ENCODE data around the gene SPATS2L.

The SPATS2L gene

DNA sequence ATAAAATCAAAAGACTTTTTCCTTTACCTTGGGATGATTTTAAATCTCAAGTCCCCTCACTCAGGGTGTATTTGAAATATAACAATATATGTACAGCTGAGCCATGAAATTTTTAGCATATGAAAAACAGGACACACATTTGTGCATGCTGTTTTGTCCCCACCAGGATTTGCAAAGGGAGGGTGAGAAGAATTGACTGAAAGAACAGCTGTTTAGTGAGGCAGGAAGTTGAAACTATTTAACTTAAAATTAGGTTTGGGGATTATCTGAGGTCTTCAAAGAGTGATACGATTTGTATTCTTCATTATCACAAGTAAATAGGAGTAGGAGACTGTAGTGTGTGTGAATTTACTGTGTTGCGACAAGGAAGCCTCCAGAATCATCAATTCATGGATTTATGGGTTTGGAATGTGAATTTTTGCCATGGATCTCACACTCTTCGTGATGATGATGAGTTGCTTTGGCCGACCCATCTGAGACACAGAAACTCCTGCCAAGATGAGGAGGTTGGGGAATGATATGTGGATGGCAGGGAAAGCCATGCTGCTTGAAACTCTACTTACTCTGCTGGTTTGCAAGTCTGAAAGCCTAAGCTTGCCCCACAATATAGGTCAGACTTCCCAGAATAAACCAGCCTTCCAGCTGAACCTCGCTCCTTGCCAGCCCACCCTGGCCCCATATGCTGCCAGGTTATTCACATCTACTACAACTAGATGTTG, 31.0 kb upstream of the SPATS2L start:
- no peaks in the 10 kb centered on the region for H3K4me1 Mint-ChIP-seq
- no peaks in the 10 kb centered on the region for H3K9me3 Mint-ChIP-seq
- no peak overlapping the region for H3K27ac Mint-ChIP-seq
- H3K27me3 Mint-ChIP-seq, result peaks cover 8 to 14% of the 10 kb centered on the region in 2 donors
- no peak for ATAC-seq (replicated peaks)
- no peak overlapping the region for H3K4me3 Mint-ChIP-seq
- H3K36me3 Mint-ChIP-seq, result no peaks in the 10 kb centered on the region
- DNase-seq, result no peak

DNA sequence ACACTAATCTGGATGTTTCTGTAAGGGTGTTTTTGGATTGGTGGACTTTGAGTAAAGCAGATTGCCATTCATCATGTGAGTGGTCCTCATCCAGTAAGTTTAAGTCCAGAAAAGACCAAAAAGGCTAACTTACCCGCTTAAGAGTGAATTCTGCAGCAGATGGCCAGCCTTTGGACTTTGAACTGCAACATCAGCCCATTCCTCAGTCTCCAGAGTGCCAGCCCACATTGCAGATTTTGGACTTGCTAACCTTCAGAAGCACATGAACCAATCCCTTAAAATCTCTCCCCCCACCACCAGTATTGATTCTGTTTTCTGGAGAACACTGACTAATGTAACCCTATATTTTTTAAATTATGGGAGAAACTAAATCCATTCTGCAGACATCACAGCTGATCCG, 30.0 kb upstream of the SPATS2L start:
- ATAC-seq (replicated peaks), result no peak

DNA sequence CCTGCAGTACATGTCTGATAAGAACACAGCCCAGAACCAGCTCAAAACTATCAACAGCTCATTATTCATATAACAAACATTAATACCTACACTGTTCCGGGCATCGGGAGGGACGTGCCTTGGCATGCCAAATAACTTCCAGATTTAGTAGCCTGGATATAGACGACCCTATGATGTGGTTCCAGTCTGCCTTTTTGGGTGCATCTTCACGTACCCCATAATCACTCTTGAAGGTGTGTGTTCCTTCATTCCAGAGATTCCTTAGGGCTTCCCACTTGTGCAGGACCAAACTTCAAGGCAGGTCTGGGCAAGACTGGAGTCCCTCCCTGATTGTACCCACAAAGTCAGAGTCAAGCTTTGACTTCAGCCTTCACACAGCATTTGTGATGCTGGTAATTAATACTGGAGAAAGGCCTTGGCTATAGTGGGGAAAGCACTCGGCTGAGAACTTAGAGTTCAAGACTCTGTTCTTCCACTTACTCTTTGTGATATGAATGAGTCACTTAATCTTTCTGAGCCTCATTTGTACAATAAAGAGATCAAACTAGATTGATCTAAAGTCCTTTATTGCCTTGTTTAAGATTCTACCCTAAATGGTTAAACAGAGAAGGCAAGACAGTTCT, 27.7 kb upstream of the SPATS2L start:
- no peaks in the 10 kb centered on the region for H3K36me3 Mint-ChIP-seq
- no peaks in the 10 kb centered on the region for H3K9me3 Mint-ChIP-seq
- H3K4me3 Mint-ChIP-seq, result no peak overlapping the region
- H3K27ac Mint-ChIP-seq, result no peak overlapping the region
- ATAC-seq (replicated peaks), result no peak
- no peak for DNase-seq
- peaks cover 14 to 35% of the 10 kb centered on the region in 2 donors for H3K27me3 Mint-ChIP-seq
- no peaks in the 10 kb centered on the region for H3K4me1 Mint-ChIP-seq

More for the DNA sequence above, 30.0 kb upstream of the SPATS2L start:
- no peak overlapping the region for H3K27ac Mint-ChIP-seq
- no peaks in the 10 kb centered on the region for H3K9me3 Mint-ChIP-seq
- H3K4me1 Mint-ChIP-seq, result no peaks in the 10 kb centered on the region
- no peak overlapping the region for H3K4me3 Mint-ChIP-seq
- H3K27me3 Mint-ChIP-seq, result peaks cover 8 to 14% of the 10 kb centered on the region in 2 donors
- no peak for DNase-seq
- H3K36me3 Mint-ChIP-seq, result no peaks in the 10 kb centered on the region

DNA sequence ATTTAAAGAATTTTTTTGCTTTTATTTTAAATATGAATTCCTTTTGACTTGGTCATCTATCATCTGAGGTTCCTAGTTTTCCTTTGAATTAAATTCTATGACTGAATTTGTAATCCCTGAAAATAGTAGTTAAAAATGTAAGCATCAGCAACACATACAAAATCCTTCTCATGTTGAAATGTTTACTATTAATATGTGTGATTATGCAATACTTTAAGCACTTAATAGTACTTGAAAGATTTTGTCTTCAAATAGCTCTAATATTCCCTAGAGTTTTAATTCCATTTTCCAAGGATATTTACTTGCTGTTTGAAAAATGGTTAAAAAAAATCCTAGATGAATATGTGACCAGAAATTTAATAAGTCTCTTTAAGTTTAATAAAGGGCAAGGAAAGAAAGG, 26.6 kb upstream of the SPATS2L start:
- H3K27ac Mint-ChIP-seq, result no peak overlapping the region
- no peak overlapping the region for H3K4me3 Mint-ChIP-seq
- no peaks in the 10 kb centered on the region for H3K36me3 Mint-ChIP-seq
- no peaks in the 10 kb centered on the region for H3K9me3 Mint-ChIP-seq
- no peaks in the 10 kb centered on the region for H3K4me1 Mint-ChIP-seq
- DNase-seq, result no peak
- ATAC-seq (replicated peaks), result no peak
- peaks cover 22 to 45% of the 10 kb centered on the region in 2 donors for H3K27me3 Mint-ChIP-seq

DNA sequence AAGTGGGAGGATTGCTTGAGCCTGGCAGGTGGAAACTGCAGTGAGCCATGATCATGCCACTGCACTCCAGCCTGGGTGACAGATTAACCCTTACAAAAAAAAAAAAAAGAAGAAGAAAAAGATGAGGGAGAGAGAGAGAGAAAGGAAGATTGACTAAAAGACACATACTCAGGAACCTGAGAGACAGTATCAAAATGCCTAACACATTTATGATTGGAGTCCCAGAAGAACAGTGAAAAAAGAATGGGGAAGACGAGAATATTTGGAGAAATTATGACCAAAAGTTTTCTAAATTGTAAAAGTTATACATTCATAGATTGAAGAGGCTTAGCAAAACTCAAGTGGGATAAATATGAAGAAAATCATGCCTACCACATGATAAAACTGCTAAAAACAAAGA, 19.9 kb upstream of the SPATS2L start:
- Mint-ChIP-seq H3K4me3 (no peak overlapping the region), H3K4me1 (no peaks in the 10 kb centered on the region), H3K36me3 (no peaks in the 10 kb centered on the region), H3K9me3 (peaks cover 1 to 8% of the 10 kb centered on the region in 2 donors), H3K27ac (no peak overlapping the region), H3K27me3 (peaks cover 33 to 70% of the 10 kb centered on the region in 2 donors)
- DNase-seq (no peak), ATAC-seq (replicated peaks) (no peak)

DNA sequence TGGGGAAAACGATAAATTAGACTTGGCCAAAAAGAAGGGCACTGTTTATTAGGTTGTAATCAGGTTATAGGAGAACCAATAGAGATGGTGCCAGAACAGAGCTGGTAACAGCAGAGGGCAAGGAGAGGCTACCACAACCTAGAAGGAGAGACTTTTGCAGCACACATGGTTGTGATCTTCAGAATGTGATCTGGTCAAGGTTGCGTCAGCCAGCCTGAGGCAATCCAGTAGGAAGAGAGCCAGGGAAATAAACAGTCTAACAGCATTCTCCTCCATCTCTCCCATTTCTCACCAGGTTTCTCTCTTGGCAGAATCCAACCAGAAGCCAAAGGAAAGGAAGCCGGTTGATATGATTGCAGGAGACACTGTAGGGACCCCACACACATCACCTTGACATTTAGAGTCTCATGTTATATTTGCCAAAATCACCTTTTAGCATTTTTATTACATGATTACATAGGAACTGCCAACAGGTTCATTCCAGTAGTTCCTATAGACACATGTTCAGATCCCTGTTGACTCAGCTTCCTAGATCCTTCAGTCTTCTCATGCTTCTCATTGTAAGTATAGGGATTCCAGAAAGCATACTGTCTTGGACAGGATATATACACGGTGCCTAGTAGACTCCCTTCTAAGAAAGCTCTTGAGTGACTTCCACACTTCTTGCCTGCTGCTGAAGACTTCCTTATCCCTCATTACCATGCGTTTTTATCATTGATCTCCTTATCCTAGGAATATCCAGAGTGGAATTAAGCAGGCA, 17.6 kb upstream of the SPATS2L start:
- Mint-ChIP-seq H3K36me3 (no peaks in the 10 kb centered on the region), H3K27me3 (peaks cover 28 to 49% of the 10 kb centered on the region in 2 donors), H3K9me3 (peaks cover 1 to 8% of the 10 kb centered on the region in 2 donors), H3K4me1 (no peaks in the 10 kb centered on the region), H3K27ac (no peak overlapping the region), H3K4me3 (no peak overlapping the region)
- DNase-seq, result no peak
- no peak for ATAC-seq (replicated peaks)

DNA sequence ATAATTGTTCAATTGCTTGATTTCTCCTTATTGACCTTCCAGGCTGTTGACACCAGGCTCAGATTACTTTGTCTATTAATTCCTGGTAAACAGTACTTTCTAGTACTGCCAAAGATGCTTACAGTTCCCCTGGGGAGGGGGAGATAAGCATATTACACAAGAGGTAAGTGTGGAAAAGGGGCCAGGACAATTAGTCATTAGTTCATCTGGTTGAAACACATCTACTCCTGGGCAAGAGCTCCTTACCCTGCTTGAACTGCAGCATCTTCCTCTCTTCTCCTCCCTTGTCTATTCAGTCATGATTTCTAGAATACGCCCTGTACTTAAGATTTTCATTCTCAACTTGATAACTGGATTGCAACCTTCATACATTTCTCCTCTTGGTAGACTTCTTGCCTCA, 10.4 kb upstream of the SPATS2L start:
- Mint-ChIP-seq H3K9me3 (no peaks in the 10 kb centered on the region), H3K4me3 (no peak overlapping the region), H3K27ac (no peak overlapping the region), H3K36me3 (no peaks in the 10 kb centered on the region), H3K27me3 (peaks cover 0 to 7% of the 10 kb centered on the region in 2 donors), H3K4me1 (peaks cover 0 to 3% of the 10 kb centered on the region in 2 donors)
- no peak for DNase-seq
- no peak for ATAC-seq (replicated peaks)

DNA sequence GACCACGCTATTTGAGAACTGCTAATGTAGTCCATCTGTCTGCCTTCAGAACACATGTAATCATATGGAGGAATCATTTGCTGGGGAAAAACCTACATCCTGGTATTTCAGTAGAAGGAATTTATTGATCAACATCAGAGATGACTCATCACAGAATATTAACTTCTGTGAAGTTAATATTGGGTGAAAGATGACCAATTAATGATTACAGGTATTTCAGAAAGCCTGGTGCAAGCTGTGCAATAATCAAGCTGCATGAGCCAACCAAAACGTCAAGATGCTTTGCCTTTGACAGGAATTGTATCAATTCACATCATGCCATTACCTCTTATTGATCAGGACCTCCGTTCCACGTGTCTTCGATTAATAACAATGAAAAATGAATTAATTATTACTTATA, 9.4 kb upstream of the SPATS2L start:
- ATAC-seq (replicated peaks) (no peak), DNase-seq (no peak)
- Mint-ChIP-seq H3K27ac (no peak overlapping the region), H3K9me3 (no peaks in the 10 kb centered on the region), H3K4me1 (peaks cover 0 to 3% of the 10 kb centered on the region in 2 donors), H3K36me3 (no peaks in the 10 kb centered on the region), H3K4me3 (no peak overlapping the region), H3K27me3 (peaks cover 0 to 7% of the 10 kb centered on the region in 2 donors)

DNA sequence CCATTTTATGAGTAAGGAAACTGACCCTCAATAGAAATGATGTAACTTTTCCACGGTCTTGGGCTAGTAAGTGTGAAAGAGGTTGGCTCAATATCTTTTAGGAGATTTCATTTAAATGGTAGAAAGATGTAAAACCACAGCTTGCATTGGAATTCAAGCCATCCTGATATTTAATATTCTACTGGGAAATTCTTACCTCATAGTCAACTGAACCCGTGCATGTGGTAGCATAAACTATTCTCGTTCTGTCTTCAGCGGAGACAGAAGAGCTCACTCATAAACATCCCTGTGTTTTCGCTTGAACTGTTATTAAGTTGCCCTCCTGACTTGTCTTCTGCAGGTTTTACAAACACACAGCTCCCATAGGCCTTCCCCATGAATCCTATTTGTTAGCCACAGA, 8.5 kb upstream of the SPATS2L start:
- Mint-ChIP-seq H3K27ac (no peak overlapping the region), H3K4me1 (peaks cover 0 to 3% of the 10 kb centered on the region in 2 donors), H3K4me3 (no peak overlapping the region), H3K27me3 (peaks cover 0 to 7% of the 10 kb centered on the region in 2 donors), H3K36me3 (no peaks in the 10 kb centered on the region), H3K9me3 (no peaks in the 10 kb centered on the region)
- ATAC-seq (replicated peaks) (no peak), DNase-seq (no peak)

DNA sequence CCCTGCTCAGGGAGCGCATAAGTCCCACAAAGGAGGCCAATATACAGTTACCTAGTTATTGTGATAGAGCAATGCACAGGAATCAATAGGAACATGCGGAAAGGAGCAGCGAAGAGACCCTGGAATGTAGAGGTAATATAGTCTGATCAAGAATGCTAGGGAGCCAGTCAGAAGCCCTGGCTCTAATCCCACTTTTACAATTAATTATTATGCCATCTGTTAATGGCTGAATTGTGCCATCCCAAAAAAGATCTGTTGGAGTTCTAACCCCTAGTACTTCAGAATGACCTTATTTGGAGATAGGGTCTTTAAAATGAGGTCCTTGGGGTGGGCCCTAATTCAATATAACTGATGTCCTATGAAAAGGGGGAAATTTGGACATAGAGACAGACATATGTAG, 7.7 kb upstream of the SPATS2L start:
- H3K9me3 Mint-ChIP-seq, result no peaks in the 10 kb centered on the region
- H3K27me3 Mint-ChIP-seq, result peaks cover 0 to 7% of the 10 kb centered on the region in 2 donors
- DNase-seq (no peak), ATAC-seq (replicated peaks) (no peak)
- H3K36me3 Mint-ChIP-seq, result no peaks in the 10 kb centered on the region
- no peak overlapping the region for H3K27ac Mint-ChIP-seq
- no peak overlapping the region for H3K4me3 Mint-ChIP-seq
- H3K4me1 Mint-ChIP-seq, result peaks cover 0 to 3% of the 10 kb centered on the region in 2 donors

DNA sequence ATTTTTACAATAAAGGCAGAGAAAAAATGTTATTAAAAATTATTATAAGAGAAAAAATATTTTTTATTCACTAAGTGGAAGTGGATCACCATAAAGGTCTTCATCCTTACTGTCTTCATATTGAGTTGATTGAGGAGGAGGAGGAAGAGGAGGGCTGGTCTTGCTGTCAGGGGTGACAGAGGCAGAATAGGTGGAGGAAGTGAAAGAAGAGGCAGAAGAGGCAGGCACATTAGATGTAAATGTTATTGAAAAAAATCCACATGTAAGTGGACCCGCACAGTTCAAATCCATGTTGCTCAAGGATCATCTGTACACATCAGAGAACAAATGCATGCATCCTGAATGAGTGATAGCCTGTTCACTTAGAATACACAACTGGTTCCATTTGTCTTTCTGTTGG, 6.4 kb upstream of the SPATS2L start:
- Mint-ChIP-seq H3K9me3 (no peaks in the 10 kb centered on the region), H3K4me1 (peaks cover 0 to 3% of the 10 kb centered on the region in 2 donors), H3K36me3 (no peaks in the 10 kb centered on the region), H3K27me3 (peaks cover 7 to 10% of the 10 kb centered on the region in 2 donors), H3K4me3 (no peak overlapping the region), H3K27ac (no peak overlapping the region)
- DNase-seq (no peak), ATAC-seq (replicated peaks) (no peak)

DNA sequence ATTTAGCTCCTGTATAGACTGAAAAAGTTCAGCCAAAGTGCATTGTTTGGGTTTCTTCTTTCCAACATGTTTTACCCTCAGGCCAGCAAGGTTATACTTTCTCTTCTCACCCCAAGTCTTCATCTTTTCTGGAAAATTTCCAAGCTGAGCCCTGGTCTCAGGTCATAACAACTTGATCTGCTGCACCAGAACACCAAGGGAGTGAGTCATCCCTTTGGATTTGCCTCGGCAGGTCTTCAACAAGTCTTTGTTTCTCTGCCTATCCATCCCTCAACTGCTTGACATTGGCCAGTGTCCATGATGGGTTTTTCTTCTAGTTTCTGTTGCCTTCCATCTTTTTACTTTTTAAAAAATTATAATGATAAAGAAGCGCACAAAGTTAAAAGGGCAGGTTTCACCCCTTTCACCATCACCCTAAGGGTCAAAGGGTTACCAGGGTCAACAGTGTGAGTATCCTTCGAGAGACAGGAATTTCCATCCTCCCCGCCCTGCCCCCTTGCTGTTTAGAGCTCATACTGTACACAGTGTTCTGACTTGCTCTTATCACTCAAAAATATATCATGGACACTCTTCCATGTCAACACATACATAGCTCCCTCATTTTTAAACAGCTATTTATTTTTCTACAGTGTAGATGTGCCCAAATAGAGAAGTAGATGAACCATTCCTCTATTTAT, 5.7 kb upstream of the SPATS2L start:
- ATAC-seq (replicated peaks) (no peak), DNase-seq (no peak)
- H3K4me3 Mint-ChIP-seq, result no peak overlapping the region
- H3K27ac Mint-ChIP-seq, result no peak overlapping the region
- peaks cover under 1 to 3% of the 10 kb centered on the region in 2 donors for H3K4me1 Mint-ChIP-seq
- H3K36me3 Mint-ChIP-seq, result no peaks in the 10 kb centered on the region
- H3K9me3 Mint-ChIP-seq, result no peaks in the 10 kb centered on the region
- H3K27me3 Mint-ChIP-seq, result peaks cover 12 to 15% of the 10 kb centered on the region in 2 donors

DNA sequence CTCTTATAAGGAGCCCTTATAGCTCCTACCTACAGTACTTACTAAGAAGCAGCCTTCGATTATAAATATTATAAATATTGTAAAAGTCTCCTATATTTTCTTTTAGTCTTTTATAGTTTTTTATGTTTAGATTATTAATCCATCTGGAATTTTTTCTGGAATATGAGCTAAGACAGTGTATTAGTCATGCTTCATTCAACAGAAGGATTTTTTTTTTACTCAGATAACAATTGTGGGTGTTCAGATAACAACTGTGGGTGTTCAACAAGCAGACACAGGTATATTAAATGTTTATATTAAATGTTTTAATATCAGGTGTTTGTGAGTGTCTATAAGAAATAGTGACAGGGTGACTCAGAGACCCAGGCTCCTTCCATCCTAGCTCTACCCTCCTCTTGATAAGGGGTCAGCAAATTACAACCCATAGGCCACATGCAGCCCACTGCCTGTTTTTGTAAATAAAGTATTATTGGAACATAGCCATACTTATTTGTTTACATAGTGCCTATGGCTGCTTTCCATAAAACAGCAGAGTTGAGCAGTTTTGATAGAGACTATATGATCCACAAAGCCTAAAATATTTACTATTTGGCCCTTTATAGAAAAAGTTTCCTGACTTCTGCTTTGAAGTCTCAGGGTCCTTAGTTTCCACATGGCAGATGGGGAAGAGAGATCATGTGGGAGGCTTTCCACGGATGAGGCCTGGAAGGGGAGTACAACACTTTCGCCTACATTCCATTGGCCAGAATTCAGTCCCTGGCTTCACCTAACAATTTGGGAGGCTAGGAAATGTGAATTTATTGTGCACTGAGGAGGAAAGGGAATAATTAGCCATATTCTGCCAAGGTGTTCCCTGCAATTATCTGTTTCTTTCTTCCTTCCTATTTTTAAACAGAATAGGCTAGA, 4.3 kb upstream of the SPATS2L start:
- peaks cover 3 to 4% of the 10 kb centered on the region in 2 donors for H3K36me3 Mint-ChIP-seq
- ATAC-seq (replicated peaks) (no peak), DNase-seq (no peak)
- H3K4me1 Mint-ChIP-seq, result peaks cover 7% of the 10 kb centered on the region in 2 donors
- no peak overlapping the region for H3K4me3 Mint-ChIP-seq
- peaks cover 16 to 22% of the 10 kb centered on the region in 2 donors for H3K27me3 Mint-ChIP-seq
- no peak overlapping the region for H3K27ac Mint-ChIP-seq
- no peaks in the 10 kb centered on the region for H3K9me3 Mint-ChIP-seq

Measured in stimulated activated naive B cell treated with anti-CD40 and anti-IgM and Interleukin-4, amounts not matched to agents 10 μg/mL and 1 μg/mL and 100 μg/mL, for 72 hours (primary cell).